Right lobe of liver (tissue), 6 donors: ENCODE results near the gene BCL11B. TPM values are rescaled to one million over a fixed set of nuclear protein-coding genes. Genes with fewer than 3 reads are reported as not detected.

Source experiments
- ATAC-seq, 4 donors: fragments of 200-7000 bp; cut with Tn5 transposase; one replicate each; pipeline ENCODE4 v1.9.1; 2020; ENCODE audit warnings: mild to moderate bottlenecking in 4 of 4, moderate library complexity in 4 of 4
- DNase-seq, 3 donors: peaks; one replicate each; pipeline ENCODE4 v3.0.0-alpha.2; 2020
- H3K27ac ChIP-seq, 3 donors: fragments of 200-600 bp; one replicate each; pipeline ENCODE4 v1.8.0; 2022
- H3K27me3 ChIP-seq, 2 donors: fragments of 200-600 bp; one replicate each; pipeline ENCODE4 v1.8.0; 2022
- H3K36me3 ChIP-seq, 4 donors: fragments of 200-600 bp; sonication (generic) in 1 of 4; one replicate each; pipeline versions ENCODE4 v1.5.1 to v1.8.0; 2017 to 2022; ENCODE audit warnings: control low read depth in 1 of 4
- H3K4me1 ChIP-seq, 4 donors: fragments of 200-600 bp; sonication (generic) in 1 of 4; one replicate each; pipeline versions ENCODE4 v1.5.1 to v1.8.0; 2017 to 2022; ENCODE audit warnings: control low read depth in 1 of 4
- H3K4me3 ChIP-seq, 3 donors: fragments of 200-600 bp; one replicate each; pipeline ENCODE4 v1.8.0; 2022
- H3K9me3 ChIP-seq, 4 donors: fragments of 200-600 bp; sonication (generic) in 1 of 4; one replicate each; pipeline versions ENCODE4 v1.5.1 to v1.8.0; 2017 to 2022; ENCODE audit warnings: control low read depth in 1 of 4
- CTCF ChIP-seq, 4 donors: fragments of 200-600 bp in 3 of 4; fragments of 450-650 bp in 1 of 4; IDR thresholded peaks; one replicate each; pipeline versions ENCODE4 v1.5.1 to v1.8.0; 2016 to 2022; ENCODE audit warnings: antibody characterized with exemption in 4 of 4, mild to moderate bottlenecking in 2 of 4
- POLR2A ChIP-seq: fragments of 450-650 bp; IDR thresholded peaks from one replicate; pipeline ENCODE4 v1.6.1; 2017; ENCODE audit warnings: antibody characterized with exemption, mild to moderate bottlenecking
- WGBS: methylation state at CpG from one replicate; pipeline ENCODE4 v1.1.6; 2018; ENCODE audit warnings: low coverage, low lambda C conversion rate; ENCODE audit not compliant: insufficient coverage; ENCODE audit errors: missing lambda C conversion rate; 5-methylcytosine and 5-hydroxymethylcytosine counted together
- intact Hi-C, 2 donors: fragments of 100-400 bp; cut with DNase I; formaldehyde crosslinking; loops; one replicate each; pipeline versions ENCODE4 v1.11.2 to v1.14.1; 2022
- total RNA-seq, 6 experiments: library from RNA; depleted of rRNA in 2 of 6; stranded (reverse); fragments of >200 nt in 2 of 6; fragmentation: NEBNext Ultra II Directional in 3 of 6; extraction: Animal tissue kit (Norgen Biotek cat#: 25700) in 3 of 6; gene quantifications; one replicate each; pipeline versions ENCODE4 v1.1.0 to v1.2.4, GENCODE V29; 2016 to 2023
- donor health status: DM: no; HTN: yes; CAD: no.
- donor health status: DM: no; HTN: no; CAD: no.
- donor health status: DM: no; HTN: no; CAD: no.
- donor health status: DM: no; HTN: yes; CAD: no.
- donor health status: DM: no; HTN: yes; CAD: no.

BCL11B gene
- total RNA-seq, 6 experiments from 2014 or later, result 0.04 to 0.61 (median 0.24) TPM

- no peak for TF ChIP-seq POLR2A
- TF ChIP-seq CTCF (IDR thresholded peaks at IDR 0.05), result no peak
- H3K4me3 ChIP-seq, result no peak overlapping the region
- ATAC-seq, result no peak
- H3K27me3 ChIP-seq, result no peaks in the 10 kb centered on the region
- intact Hi-C loops, result no loop called here
- DNase-seq, result no peak
- no peaks in the 10 kb centered on the region for H3K9me3 ChIP-seq
- H3K36me3 ChIP-seq, result no peaks in the 10 kb centered on the region
- WGBS, result 50% methylated on average over 1 of the region's 11 CpGs
- H3K27ac ChIP-seq, result no peak overlapping the region
- no peaks in the 10 kb centered on the region for H3K4me1 ChIP-seq
These were observed 90.8 kb downstream of the BCL11B start for GRCh38 chr14:99181241-99181640.

GRCh38 chr14:99179946-99180345 is 92.1 kb downstream of the BCL11B start:
- no peak overlapping the region for H3K27ac ChIP-seq
- 61% methylated on average over 7 of the region's 9 CpGs for WGBS
- intact Hi-C loops, result no loop called here
- no peak for TF ChIP-seq CTCF (IDR thresholded peaks at IDR 0.05)
- no peak for TF ChIP-seq POLR2A
- ATAC-seq (no peak), DNase-seq (no peak)
- H3K27me3 ChIP-seq, result no peaks in the 10 kb centered on the region
- no peaks in the 10 kb centered on the region for H3K9me3 ChIP-seq
- no peaks in the 10 kb centered on the region for H3K36me3 ChIP-seq
- H3K4me3 ChIP-seq, result no peak overlapping the region
- H3K4me1 ChIP-seq, result no peaks in the 10 kb centered on the region

GRCh38 chr14:99179506-99179905 is 92.5 kb downstream of the BCL11B start:
- intact Hi-C loops, result no loop called here
- H3K4me3 ChIP-seq, result no peak overlapping the region
- ATAC-seq, result no peak
- no peak for TF ChIP-seq POLR2A
- H3K27ac ChIP-seq, result no peak overlapping the region
- no peaks in the 10 kb centered on the region for H3K27me3 ChIP-seq
- WGBS, result 72% methylated on average over 5 of the region's 9 CpGs
- H3K36me3 ChIP-seq, result no peaks in the 10 kb centered on the region
- no peaks in the 10 kb centered on the region for H3K9me3 ChIP-seq
- H3K4me1 ChIP-seq, result no peaks in the 10 kb centered on the region
- DNase-seq, result no peak

GRCh38 chr14:99177886-99178835 is 93.8 kb downstream of the BCL11B start:
- H3K27me3 ChIP-seq, result no peaks in the 10 kb centered on the region
- no peaks in the 10 kb centered on the region for H3K36me3 ChIP-seq
- no peak for TF ChIP-seq CTCF (IDR thresholded peaks at IDR 0.05)
- no peak for TF ChIP-seq POLR2A
- DNase-seq (no peak), ATAC-seq (peak in 1 of 4 donors; percentile 26)
- no peak overlapping the region for H3K4me3 ChIP-seq
- intact Hi-C loops, result no loop called here
- H3K4me1 ChIP-seq, result no peaks in the 10 kb centered on the region
- WGBS, result 62% methylated on average over 11 of the region's 18 CpGs
- H3K27ac ChIP-seq, result no peak overlapping the region
- H3K9me3 ChIP-seq, result no peaks in the 10 kb centered on the region

GRCh38 chr14:99177046-99177655 is 94.8 kb downstream of the BCL11B start:
- WGBS, result 59% methylated on average over 9 of the region's 16 CpGs
- intact Hi-C loops, result no loop called here
- Histone ChIP-seq H3K4me3 (no peak overlapping the region), H3K27me3 (no peaks in the 10 kb centered on the region), H3K36me3 (no peaks in the 10 kb centered on the region), H3K4me1 (no peaks in the 10 kb centered on the region), H3K27ac (no peak overlapping the region), H3K9me3 (no peaks in the 10 kb centered on the region)
- TF ChIP-seq CTCF (IDR thresholded peaks at IDR 0.05), result no peak
- TF ChIP-seq POLR2A, result no peak
- DNase-seq, result no peak
- no peak for ATAC-seq
